GM21737 (cell line): ENCODE results near the gene MYT1.
"Not testable (repeated sequence)": the region's sequence is repeated elsewhere in the genome, so short reads cannot be mapped to it uniquely, and the experiment has no call there.

Experiments
- ATAC-seq: cut with Tn5 transposase; IDR thresholded peaks from one replicate; pipeline ENCODE4 v1.9.1; 2021; ENCODE audit warnings: mild to moderate bottlenecking, moderate library complexity; ENCODE audit not compliant: unreplicated experiment

The MYT1 gene

DNA sequence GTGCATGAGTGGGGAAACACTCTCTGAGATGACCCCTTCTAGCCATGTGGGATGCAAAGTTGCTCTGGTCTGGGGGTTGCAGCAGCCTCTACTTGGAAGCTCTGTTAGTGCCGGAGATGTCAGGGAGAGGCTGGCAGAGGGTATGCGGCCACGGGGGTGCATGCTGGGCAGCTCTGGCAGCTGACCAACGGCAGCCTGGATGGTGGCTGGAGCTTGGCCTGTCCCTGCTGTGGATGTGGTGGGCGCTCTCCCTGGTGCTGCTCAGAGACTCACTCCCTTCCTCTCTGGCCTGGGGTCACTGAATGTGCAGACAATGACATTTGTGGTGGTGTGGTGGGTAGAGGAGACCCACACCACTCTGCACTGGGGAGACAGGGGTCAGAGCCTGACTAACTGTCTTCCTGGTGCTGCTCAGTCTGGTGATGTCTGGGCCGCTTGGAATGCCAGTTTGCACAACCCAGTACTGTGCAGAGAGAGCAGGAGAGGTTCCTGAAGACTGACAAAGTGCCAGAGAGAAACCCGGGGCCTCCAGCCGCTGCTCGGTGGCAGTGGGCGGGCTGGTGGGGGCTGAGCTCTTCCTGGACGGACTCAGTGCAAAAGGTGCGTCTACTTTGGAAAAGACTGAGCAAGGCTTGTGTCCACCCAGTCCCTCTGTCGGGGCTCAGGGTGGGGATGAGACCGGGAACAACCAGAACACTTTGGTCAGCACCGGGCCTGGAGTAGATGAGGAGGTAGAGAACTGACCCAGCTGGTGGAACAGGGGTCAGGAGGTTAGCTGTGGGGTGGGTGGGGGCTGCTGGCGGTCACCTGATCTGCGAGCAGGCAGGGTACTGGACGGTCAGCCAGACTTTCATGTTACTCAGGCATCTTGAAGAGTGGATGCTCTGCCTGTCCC is 2.7 kb downstream of the MYT1 start:
- ATAC-seq, result no peak

DNA sequence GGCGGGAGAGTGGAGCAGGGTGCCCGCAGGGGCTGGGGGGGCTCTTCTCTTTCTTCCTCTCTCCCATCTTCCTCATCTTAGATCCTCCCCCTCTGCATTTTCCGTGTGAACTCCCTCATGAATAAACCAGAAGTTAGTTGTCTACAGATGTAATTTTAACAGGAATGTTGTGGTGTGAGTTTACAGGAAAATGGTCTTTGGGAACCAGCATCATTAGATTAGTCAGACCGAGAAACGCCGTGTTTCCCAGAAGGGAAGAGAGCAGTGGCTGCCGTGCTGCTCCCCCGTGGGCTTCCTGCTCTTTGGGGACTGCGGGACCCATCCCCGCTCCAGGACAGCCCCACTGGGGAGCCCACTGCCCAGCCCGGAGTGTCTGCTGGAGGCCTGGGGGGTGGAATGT is 3.4 kb downstream of the MYT1 start:
- no peak for ATAC-seq

- no peak for ATAC-seq
Observed at GRCh38 chr20:64168381-64169090, 4.3 kb downstream of the MYT1 start.

GRCh38 chr20:64169091-64169560 is 4.9 kb downstream of the MYT1 start:
- ATAC-seq, result no peak

GRCh38 chr20:64171211-64171610 is 7.0 kb downstream of the MYT1 start:
- ATAC-seq, result no peak

DNA sequence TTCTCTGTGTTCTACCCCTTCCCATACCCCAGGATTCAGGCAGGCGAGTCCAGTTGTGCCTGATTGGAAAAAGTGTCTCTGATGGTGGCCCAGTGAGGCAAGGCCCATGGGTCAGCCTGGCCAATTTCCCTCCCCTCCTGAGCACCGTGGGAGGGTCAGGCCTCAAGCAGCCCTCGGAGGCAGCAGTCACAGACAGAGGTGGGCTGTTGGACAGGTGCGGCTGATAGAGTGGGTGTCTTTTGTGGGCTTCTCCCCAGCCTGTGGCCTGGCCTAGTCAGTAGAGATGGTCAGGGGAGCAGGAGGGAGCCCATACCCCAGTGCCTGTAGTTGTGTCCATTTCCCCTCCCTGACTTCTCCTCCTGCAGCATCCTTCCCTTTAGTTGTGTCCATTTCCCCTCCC is 8.9 kb downstream of the MYT1 start:
- ATAC-seq, result no peak

DNA sequence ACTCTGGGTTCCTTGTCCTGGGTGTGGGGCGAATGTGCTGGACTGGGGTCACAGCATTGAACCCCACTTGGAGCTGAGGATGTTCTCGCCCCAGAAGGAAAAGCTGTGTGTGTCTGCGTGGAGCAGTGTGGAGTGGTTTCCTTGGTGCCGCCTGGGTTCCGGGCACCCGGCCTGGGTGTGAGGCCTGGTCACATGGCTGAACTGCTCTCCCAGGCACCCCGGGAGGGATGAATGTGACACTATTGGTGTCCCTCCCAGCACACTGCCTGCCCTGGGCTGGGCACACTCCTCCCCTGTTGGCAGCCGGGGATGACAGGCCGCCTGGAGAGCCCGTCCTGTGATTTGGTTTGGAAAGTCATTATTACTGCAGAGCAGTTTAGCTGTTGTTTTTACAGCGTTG is 12.3 kb downstream of the MYT1 start:
- ATAC-seq, result no peak

DNA sequence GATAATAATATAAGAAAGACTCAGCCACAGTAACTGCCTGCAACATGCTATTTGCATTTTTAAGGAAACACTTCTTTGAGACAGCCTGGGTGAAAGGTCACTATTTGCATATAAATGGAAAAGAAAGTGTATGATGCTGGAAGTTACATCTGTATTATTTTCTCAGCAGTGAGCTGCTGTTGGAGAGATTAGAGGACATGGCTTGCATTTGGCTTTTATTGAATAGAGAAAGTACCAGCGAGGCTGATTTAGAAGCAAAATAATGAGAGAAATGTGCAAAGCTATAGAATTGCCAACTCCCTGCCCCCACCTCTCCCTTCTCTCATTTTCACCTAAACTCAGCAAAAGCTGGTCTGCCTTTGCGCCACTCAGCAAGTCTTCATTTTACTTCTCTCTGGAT is 12.7 kb downstream of the MYT1 start:
- ATAC-seq, result no peak

DNA sequence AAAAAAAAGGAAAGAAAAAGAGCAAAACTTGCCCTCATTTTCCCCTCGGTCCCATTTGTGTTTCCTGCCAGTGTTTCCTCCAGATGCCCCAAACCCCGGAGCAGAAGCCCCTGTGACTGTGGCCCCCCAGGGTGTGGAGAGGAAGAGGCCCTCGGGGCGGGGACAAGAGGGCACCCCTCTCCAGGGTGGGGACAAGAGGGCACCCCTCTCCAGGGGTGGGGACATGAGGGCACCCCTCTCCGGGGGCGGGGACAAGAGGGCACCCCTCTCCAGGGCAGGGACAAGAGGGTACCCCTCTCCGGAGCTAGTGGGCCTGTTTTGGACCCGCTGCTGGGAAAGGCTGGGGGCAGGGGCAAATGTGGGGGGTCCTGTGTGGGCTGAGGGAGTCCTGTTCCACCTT is 13.1 kb downstream of the MYT1 start:
- no peak for ATAC-seq

DNA sequence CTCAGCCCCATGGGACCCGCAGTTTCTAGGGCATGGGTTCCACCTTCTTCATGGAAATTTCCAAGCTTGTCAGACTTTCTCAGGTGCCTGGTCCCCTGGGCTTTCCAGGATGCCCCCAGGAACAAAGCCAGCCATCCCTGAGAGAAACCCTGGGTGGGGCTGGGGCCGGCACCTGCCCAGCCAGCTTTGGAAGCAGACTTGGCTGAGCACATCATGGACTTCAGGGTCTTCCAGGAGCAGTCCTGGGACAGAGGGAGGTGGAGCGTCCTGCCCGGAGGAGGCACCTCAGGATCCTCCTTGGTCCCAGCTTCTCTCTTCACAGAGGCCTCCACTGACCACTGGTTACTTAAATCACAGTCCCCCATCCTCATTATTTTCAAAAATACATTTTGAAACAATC is 13.5 kb downstream of the MYT1 start:
- no peak for ATAC-seq

GRCh38 chr20:64178925-64179324 is 14.7 kb downstream of the MYT1 start:
- ATAC-seq, result not testable (repeated sequence)

DNA sequence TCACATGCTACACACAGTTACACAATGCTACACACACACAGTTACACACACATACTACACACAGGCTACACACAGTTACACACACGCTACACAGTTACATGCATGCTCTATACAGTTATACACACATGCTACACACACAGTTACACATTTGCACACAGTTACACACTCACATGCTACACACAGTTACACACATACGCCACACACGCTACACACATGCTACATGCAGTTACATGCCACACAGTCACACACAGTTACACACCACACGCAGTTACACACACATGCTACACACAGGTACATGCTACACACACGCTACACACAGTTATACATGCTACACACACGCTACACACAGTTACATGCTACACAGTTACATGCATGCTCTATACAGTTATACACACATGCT is 15.6 kb downstream of the MYT1 start:
- ATAC-seq, result no peak

DNA sequence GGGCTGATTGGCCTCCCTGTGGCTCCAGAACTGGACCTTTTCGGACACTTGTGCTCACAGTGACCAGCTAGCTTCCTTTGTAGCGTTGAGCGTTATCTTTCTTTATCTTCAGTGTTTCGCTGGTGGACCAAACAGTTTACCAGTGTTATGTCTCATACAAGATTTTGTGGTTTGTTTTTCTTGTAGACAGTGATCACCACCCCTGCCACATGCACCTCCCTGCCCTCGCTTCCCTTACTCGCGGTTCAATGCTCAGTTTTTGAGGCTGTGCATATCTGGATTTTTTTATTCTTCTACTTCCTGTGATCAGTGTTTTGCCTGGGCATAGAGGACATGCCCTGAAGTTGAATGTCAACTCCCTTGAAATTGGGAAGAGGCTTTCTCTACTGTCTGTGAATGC is 16.4 kb downstream of the MYT1 start:
- ATAC-seq, result no peak

- ATAC-seq, result no peak
Observed at GRCh38 chr20:64181391-64181790, 17.1 kb downstream of the MYT1 start.

DNA sequence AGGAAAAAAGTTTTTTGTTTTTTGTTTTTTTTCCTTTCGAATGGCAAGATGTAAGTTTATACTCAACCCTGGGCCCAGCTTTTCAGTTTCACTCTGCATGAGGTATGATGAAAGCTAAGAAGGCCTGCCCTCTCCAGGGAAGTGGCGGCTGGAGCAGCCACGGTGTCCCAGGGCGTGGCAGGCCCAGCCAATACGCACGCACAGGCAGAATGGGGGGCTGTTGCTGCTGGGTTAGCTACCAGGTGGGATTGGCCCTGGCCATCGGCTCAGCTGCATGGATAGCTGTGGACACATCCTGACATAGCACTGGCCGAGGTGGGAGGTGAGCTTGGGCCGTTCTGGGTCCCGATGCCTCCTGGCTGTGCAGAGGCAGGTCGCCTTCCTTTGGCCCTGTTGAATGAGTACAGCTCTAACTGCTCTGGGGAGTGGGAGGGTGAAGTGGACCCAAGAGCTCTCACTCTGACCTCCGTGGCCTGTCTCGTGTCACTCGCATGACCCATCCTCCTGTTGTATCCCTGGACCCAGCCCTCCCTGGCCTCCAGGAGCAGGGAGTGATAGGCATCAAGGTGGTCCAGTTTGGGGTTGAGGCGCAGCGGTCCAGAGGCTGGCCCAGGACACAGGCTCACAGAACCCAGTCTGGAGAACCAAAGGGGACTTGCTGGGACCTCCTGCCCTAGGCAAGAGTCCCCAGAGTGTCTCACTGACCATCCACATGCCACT is 18.1 kb downstream of the MYT1 start:
- no peak for ATAC-seq

- no peak for ATAC-seq
Observed at GRCh38 chr20:64183313-64183712, 19.1 kb downstream of the MYT1 start.

DNA sequence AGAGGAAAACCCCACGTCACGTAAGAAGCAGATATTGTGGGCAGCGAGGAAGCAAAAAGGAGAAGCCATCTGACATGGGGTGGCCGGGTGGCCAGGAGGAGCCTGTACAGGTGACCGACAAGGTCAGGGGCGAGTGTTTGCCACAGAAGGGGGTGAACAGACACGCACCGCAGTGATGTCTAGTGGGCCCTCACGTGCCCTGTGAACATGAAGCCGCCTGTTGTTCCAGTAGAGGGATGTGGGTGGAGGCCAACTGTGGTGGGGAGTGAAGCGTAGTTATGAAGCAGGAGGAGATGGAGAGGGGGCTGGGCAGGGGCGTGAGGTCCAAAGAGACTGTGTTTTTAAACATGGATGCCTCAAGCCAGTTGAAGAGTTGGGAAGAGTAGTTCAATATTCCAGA is 20.5 kb downstream of the MYT1 start:
- no peak for ATAC-seq

DNA sequence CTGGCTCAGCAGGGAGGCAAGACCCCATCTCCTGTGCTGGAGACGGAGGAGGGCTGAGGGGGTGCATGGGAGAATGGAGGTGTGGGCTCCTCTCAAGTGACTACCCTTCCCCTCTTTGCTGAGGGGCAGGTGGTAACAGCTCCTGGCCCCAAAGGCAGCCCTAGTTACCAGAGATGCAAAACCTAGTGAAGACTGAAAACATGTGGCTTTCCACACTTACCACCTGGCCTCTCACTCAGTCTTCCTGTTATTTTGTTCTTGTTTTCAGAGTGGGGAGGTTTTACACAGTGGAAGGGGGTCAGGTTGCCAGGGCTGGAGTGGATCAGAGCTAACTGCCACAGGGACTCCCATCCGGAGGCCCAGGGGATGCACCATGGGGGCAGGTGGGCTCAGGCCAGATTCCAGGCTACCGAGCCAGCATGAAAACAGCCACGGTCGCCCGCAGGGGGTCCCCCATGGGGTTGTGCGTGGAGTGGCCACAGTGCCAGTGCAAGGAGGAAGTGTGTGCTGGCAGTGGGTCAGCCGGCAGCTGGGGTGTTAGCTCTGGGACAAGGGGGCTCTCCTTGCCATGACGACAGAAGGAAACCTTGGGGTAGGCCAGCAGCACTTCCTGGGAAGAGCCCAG is 21.1 kb downstream of the MYT1 start:
- ATAC-seq, result no peak

DNA sequence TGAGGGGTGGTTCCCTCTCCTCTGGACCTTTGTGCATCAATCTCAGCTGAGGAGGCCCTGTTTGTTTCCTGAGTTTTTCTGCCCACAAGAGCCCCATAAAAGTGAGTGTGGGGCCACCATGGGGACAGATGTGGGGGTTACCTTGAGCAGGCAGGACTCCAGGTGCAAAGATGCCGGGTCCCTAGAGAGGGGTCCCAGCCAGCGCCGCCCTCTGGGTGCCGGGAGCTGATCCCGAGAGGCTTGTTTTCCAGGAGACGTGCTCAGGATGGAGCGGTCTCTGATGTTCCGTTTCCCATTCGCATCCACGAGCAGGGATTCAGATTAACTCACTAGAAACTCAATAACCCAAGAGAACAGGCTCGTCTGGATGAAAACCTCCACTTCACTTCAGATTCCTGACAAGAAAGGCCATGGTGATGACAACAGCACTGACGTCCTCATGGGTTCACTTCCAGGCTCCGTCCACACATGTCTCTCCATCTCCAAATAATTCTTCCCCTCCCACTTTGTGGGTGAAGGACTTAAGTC is 21.9 kb downstream of the MYT1 start:
- ATAC-seq, result no peak

GRCh38 chr20:64187213-64187612 is 23.0 kb downstream of the MYT1 start:
- ATAC-seq, result not testable (repeated sequence)

DNA sequence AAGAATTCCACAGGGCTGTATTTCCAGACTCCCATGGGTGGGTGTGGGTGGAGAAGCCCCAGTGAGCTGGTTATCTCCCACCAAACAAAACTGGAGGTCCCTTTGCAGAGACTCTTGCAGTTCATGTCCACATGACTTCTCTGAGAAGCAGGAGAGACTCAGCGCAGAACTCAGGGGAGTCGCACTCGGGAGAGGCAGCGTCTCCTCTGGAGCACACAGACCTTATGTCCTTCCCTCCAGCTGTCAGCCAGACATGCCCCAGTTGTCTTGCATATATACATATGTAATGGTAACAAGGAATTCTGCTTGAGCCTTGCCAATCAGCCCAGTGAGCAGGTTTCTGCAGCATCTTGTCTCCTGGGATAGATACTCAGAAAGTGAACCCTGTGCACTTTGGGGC is 23.8 kb downstream of the MYT1 start:
- ATAC-seq, result no peak
